GM18511 (cell line): ENCODE data around the gene CABCOCO1.
"Not testable (repeated sequence)": the region's sequence is repeated elsewhere in the genome, so short reads cannot be mapped to it uniquely, and the experiment has no call there.

Source experiments
- ATAC-seq: cut with Tn5 transposase; IDR thresholded peaks from one replicate; pipeline ENCODE4 v1.9.1; 2021; ENCODE audit warnings: mild to moderate bottlenecking, moderate library complexity; ENCODE audit not compliant: unreplicated experiment

Gene CABCOCO1

GRCh38 chr10:61708846-61709245, 46.1 kb downstream of the CABCOCO1 start:
- no peak for ATAC-seq

DNA sequence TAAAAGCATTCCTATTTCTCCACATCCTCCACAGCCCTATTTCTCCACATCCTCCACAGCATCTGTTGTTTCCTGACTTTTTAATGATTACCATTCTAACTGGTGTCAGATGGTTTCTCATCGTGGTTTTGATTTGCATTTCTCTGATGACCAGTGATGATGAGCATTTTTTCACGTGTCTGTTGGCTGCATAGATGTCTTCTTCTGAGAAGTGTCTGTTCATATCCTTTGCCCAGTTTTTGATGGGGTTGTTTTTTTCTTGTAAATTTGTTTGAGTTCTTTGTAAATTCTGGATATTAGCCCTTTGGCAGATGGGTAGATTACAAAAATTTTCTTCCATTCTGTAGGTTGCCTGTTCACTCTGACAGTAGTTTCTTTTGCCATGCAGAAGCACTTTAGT, 49.4 kb downstream of the CABCOCO1 start:
- not testable (repeated sequence) for ATAC-seq

- ATAC-seq, result not testable (repeated sequence)
Measured at GRCh38 chr10:61719475-61719874, 56.7 kb downstream of the CABCOCO1 start.

- ATAC-seq, result no peak
Measured at GRCh38 chr10:61719906-61720305, 57.2 kb downstream of the CABCOCO1 start.

- no peak for ATAC-seq
Measured at GRCh38 chr10:61721431-61721830, 58.7 kb downstream of the CABCOCO1 start.

DNA sequence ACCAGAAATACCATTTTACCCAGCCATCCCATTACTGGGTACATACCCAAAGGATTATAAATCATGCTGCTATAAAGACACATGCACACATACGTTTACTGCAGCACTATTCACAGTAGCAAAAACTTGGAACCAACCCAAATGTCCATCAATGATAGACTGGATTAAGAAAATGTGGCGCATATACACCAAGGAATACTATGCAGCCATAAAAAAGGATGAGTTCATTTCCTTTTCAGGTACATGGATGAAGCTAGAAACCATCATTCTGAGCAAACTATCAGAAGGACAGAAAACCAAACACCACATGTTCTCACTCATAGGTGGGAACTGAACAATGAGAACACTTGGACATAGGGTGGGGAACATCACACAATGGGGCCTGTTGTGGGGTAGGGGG, 62.5 kb downstream of the CABCOCO1 start:
- not testable (repeated sequence) for ATAC-seq

GRCh38 chr10:61729596-61729995, 66.9 kb downstream of the CABCOCO1 start:
- no peak for ATAC-seq

DNA sequence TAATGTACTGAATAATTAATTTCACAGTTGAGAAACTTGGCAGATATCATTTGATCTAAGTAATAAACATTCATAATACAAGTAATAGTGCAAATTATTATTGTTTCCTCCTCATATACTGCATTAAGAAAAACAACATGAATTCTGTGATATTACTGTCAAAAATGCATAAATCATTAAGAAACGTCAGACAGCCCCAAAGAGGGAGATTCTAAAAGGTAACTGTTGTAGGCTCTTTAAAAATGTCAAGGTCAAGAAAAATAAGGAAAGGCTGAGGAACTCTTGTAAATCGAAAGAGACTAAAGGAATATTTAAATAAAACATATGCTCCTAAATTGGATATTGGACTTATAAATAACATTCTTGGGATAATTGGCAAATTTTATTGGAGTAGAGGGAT, 67.9 kb downstream of the CABCOCO1 start:
- no peak for ATAC-seq

DNA sequence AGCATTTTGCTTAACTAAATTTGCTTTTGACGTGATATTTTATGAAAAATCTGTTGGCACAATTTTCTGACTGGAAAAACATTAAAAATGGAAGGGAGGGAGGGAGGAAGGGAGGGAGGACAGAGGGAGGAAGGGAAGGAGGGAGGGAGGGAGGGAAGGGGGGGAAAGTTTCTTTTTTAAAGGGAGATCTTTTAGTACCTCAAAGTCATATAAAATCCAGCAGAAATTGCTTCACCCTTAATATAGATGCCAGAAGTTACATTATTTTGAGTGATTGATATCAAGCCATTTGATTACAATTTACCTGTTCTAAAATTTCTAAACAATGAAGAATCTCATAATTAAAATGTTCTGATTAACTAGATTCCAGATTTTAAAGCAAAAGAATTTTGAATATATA, 68.9 kb downstream of the CABCOCO1 start:
- no peak for ATAC-seq

DNA sequence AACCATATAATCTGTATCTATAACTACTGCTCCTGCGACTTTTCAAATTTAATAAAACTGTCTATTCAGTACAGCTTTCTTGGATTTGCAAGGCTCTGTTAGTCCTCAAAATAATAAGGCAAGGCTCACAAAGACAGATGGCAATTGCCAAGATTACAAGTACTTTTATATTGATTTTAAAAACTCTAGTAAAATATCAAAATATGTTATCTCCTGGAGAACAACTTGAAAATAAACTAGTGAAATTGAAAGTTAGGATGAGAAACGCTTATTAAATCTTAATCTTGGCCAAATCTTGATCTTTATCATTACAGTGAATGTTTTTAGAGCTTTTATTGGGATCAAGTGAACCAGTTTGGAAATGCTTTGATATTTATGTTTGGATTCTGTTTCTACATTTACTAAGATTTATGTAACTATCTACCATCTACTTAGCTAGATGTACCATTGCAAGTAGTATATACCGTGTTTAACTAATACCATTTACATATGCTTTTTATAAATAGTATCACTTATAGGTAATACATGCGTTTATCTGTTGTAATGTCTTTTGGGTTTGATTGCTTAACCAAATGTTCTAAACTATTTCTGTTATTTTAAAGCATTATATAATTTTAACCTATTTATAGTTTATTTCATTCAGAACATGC, 70.0 kb downstream of the CABCOCO1 start:
- ATAC-seq, result no peak

DNA sequence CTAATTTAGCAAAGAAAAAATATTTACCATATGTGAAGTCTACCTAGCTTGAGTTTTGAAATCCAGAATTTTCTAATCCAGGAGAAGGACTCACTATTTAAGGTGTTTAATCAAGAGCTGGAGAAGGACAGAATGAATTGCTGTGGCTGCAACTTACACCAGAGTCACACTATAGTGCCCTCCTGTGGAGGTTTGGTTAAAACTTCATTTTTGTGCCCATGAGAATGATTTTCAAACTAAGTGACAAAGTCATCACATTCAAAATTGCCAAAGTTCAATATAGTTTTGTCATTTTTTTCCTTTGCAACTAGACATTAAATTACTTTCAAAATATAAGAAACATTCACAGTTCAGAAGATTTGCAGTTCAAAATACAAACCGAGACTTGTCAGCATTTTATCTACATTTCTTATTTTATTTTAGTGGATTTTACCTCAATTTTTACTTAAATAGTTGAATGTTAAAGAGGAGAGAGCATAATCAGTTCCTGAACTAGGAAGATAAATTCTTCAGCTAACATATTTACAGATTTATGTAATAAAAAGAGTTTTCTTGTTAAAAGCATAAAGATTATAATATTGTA, 70.7 kb downstream of the CABCOCO1 start:
- ATAC-seq, result peak; percentile 50

GRCh38 chr10:61735882-61736281, 73.2 kb downstream of the CABCOCO1 start:
- no peak for ATAC-seq

GRCh38 chr10:61737455-61737854, 74.7 kb downstream of the CABCOCO1 start:
- not testable (repeated sequence) for ATAC-seq

GRCh38 chr10:61742812-61743211, 80.1 kb downstream of the CABCOCO1 start:
- ATAC-seq, result no peak

DNA sequence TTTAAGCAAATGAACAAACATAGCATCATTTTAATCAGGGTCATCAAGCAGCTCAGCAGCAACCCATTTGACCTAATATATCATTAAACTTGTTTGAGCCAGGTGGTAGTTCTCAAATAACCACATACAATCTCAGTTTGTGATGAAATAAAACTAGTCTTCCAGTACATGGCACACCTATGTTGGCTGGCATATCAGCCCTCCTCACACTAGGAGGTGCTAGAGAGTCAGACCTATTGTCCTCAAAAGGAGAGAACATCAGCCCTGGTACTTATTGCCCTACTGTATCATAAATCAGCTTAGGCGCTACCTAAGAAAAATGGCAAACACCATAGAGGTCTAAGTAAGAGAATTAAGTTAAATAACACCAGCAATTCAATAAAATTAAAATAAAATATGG, 81.7 kb downstream of the CABCOCO1 start:
- no peak for ATAC-seq

GRCh38 chr10:61746377-61746776, 83.6 kb downstream of the CABCOCO1 start:
- no peak for ATAC-seq

GRCh38 chr10:61747307-61747706, 84.6 kb downstream of the CABCOCO1 start:
- no peak for ATAC-seq

GRCh38 chr10:61749291-61749690, 86.6 kb downstream of the CABCOCO1 start:
- no peak for ATAC-seq

DNA sequence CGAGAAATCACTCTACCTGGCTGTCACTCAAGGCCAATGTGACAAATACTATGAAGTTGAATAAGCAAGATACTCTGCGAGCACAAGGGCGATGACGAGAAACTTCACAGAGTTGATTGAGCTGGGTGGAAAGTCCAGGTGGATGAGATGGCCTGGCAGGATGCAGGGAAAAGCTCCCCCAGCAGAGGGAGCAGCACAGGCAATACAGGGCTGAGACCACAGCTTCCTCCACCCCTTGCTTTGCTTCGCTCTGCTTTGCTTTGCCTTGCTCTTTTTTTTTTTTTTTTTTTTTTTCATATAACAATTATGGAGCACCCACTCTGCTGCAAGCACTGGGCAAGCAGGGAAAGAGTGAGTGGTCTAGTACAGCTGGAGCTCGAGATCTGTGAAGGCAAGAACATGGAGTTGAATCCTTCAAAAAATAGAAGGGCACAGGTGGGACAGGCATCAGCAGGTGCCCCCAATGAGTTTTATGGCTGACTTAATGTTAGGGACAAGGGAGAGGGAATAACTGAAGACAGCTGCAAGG, 88.3 kb downstream of the CABCOCO1 start:
- ATAC-seq, result peak; percentile 82

DNA sequence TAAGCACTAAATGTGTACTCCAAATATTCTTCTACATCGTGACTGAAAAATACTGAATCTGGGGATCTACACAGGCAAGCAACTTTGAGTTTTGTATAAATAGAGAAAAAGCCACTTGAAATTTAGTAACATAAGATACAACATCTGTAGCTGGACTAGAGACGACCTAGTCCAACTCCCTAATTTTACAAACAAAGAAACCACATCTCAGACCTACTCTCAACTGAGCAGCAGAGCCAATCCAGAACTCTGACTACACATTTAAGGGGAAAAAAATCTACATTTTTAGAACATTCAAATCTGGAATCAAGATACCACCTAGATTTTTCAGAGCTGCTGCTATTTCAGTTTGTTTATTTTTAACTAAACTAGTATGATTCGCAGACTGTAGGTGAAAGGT, 88.9 kb downstream of the CABCOCO1 start:
- peak; percentile 13 for ATAC-seq

GRCh38 chr10:61752111-61753011, 89.6 kb downstream of the CABCOCO1 start:
- peak; percentile 65 for ATAC-seq

DNA sequence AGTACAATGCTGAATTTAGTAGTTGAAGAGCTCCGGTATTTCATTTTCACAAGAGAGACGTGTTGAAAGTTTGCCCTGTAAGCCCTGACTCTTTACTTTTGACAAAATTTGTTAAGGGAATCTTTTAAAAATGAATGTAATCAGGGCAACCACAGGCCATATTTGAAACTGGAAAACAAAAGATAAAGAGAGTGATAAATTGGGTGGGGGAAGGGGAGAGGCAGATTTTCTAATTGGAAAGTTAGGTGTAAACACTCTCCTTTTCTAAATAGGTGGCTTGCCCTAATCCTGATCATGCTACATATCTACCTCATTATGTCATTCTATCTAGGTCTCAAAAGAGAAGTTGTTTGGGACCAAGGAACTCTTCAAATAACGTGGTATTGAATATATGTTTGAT, 90.7 kb downstream of the CABCOCO1 start:
- ATAC-seq, result no peak
